Iris pigment epithelial cell (primary cell): Measurements from ENCODE around the gene MX1.

Experiments used
- DNase-seq: peaks from one replicate; pipeline ENCODE4 v3.0.0-alpha.2; 2011; ENCODE audit warnings: low read depth

MX1 gene

DNA sequence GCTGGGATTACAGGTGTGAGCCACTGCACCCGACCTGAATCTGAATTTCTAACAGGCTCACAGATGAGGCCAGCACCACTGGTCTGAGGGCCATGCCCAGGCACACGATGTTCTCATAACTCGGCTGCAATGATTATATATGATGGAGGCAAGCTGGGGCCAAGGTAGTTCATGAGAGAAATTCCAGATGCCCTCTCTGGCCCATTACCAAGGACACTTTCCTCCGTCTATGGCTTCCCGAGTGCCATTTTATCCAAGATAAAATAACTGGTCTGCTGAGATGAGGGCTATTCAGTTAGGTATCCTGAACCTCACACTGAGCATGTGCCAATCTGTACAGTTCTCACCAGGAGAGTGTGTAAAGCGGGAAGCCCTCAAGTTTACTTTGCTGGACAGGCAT, 65.4 kb downstream of the MX1 start:
- DNase-seq: no peak

DNA sequence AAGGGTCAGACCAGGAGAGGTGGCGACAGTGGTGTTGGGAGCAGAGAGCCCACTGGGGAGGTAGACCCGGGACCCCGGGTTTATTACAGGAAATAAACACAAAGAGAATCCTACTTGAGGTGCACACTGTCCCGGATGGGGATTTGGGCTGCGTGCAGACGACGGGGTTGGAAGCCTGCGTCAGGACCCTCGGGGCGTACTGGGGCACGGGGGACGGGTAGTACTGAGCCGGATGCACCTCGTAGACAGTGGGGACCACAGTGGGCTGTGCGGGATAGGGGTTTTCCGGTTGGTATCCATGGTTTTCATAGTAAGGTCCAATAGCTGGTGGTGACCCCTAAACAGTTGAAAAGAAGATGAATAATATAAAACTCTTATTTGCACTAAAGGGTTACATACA, 68.2 kb downstream of the MX1 start:
- no peak for DNase-seq

DNA sequence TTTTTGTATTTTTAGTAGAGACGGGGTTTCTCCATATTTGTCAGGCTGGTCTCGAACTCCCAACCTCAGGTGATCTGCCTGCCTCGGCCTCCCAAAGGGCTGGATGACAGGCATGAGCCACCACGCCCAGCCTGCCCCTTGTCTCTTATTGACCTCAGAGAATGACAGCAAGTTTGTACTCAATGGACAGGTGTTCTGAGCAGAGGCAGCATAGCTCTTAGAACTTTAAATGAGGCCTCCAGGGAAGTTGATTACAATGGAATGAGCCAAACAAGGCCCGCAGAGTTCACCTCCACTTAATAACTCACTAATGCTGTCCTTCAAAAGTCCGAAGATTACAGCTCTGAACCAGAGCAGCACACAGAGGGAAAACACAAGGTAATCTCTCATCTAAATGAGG, 71.0 kb downstream of the MX1 start:
- DNase-seq: no peak

DNA sequence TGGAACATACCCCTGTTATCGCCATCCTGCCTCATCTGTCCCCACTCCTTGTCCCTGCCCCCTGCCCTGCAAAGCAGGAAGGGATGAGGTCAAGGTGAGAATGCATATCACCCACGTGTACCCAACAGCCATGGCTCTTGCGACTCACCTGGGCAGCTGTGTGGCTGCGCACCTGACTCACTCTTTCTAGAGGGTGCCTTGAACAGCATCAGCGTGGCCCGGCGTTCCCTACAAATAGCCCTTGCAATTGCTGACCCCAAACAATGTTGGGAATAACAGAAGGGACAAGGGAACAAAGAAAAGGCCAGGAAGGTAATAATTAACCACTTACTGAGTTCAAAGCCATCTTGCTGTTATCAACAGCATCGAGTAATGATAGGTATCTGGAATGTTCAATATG, 71.7 kb downstream of the MX1 start:
- DNase-seq: no peak

DNA sequence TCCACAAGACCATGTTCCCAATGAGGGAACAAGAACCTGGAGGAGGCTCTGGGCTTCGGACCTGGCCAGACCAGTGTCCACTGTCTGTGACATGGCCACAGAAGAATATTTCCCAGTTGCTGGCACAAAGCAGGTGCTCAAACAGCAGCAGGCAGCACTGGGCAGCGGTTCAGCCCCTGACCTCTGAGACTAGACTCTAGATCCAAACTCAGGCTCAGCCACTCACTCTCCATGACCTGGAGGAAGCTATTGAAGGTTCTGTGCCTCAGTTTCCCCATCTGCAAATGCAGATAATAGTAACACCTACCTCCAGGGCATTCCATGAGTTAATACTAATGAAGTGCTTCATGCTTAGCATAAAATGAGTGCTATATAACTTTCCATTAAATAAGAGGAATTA, 73.9 kb downstream of the MX1 start:
- no peak for DNase-seq

DNA sequence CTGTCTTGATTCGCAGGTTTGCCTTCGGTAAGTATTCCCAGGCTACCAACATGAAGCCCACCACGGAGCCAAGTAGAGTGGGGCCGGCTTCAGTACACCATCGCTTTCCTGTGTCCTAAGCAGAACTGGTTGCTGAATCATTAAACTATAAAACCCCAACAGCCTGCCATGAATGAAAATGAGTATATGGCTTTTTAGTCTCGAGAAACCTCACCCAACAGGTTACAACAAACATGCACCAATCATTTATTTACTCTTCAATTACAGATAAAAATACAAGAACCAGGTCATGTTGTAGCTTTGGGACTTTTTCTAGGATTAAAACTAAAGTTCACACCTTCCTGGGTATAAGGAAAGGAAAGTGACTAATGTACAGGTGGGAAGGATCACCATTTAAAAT, 74.3 kb downstream of the MX1 start:
- DNase-seq: no peak

DNA sequence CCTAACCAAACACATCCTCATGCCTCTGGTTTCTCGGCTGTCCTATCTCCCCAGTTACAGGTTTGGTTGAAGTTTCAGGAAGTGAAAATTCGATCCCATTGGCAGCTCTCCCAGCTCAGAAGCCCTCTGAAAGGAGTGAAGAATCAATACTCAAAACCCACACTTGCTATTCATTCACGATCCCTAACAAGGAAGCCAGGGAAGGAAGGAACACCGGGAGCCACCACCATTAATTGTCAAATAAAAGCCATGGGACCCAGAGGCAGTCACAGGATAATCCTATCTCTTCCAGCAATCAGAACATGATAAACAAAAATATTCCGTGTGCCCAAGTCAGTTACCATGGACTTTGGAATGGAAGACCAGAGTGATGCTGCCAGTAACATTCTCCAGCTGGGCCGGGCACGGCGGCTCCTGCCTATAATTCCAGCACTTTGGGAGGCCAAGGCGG, 74.9 kb downstream of the MX1 start:
- DNase-seq: no peak

DNA sequence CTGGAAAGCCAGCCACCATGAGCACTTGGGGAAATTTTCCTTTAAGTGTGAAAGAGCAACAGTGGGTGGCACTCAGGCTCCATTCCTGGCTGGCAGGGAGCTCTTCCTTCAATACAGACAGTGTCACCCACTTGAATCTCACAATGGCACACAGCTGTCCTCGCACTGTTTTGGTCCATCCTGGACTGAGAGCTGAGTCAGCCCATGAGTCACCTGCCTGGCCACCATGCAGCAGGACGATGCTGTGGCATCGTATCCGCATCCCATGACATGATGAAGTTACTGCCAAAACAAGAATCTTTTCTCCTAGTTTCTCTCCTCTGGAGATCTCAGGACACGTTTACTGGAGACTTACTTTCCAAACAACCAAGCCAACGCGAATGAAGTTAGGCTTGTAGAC, 75.9 kb downstream of the MX1 start:
- DNase-seq: no peak

DNA sequence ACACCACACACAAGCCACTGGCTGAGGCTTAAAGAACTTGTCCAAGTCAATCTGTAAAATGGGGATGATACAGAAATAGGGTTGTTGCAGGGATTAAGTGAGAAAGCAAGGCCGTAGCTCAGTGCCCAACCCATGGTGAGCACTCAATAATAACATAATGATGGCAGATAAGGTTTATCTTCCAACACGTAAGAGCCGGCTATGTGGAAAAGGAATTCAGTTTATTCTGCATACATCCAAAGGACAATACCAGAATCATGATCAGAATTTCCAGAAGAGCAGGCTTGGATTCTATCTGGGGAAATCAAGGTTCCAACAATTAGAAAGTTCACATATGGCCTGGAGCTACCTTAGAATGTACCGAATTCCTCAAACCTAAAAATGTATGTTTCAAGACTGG, 77.3 kb downstream of the MX1 start:
- no peak for DNase-seq

DNA sequence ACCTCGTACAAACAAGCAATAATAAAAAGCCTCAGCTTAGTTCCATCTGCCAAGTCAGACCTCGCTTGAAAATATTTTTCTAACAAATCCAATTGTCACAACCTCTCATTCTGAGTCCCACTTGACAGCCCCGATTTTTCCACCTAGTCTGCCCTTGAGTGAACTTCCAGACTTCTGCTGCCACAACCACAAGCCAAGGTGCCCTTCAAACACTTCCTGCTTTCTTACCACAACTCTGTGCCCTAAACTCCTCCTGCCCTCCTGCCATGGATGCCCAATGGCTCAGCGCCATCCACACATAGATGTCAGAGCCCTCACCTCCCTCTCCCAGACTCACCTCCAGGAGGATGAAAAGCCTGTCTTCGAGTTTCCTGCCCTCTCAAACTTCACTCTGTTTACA, 78.0 kb downstream of the MX1 start:
- no peak for DNase-seq

DNA sequence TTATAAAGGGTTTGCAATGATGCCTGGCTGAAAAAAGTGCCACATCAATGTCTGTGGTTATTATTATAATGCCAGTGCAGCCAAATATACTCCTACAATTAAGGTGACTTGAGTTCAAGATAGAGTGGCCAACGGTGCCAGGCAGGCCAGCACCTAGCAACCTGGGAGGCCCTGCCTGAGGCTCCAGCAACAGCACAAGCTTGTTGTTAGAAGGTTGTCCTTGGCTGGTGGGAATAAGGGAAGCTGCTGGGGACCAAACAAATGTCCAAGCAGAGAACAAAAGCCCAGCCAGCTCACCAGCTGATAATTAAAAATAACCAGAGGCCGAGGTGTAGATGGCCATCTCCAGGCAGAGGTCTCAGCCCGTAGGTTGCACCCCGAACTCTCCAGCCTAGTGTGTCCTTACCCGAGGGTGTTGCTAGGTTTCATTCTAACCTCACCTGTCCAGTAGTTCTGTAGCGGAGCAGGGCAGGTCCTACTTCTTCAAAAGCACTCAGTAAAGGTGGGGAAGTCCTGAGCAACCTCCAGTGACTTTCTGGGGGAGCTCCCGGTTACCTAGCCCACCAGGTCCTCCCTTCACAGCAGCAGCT, 80.1 kb downstream of the MX1 start:
- no peak for DNase-seq

DNA sequence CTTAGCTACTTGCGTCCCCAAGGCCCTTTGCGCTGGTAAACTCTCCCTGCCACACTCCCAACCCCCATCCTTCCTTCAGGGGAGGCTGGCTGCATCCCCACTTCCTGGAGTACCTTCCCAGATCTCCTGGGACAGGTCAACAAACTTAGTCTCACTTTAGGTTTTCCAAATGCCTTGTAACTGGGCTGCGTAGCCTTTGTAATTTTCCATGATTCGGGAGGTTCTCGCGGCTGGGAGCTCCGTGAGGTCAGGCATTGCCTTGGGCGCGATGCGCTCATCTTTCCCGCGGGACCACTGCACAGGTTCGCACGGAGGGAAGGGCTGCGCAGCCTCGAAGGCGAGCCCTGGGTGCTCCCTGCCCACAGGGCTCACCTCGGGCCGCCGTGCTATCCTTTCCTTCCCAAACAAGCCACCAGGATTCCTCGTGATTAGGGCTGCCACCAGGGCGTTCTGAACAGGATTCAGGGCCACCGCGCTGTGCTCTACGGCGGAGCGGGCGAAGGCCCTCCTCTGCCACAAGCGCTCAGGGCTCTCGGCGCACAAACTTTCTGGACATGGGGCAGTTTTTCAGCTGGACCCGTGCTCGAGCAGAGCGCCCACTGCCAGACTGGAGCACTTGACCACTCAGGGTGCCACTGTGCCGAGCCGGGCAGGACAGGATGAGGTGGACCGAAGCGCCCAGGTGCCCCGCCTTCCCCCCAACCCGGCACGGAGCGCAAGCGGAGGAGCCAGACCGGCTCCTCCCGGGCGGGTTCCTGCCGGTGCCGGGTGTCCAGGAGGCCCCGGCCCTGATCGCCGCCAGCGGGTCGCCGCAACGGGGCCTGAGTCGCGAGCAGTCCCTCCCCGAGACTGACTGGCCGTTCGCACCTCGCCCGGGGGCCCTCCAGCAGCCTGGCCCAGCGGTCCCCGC, 80.8 kb downstream of the MX1 start:
- no peak for DNase-seq

DNA sequence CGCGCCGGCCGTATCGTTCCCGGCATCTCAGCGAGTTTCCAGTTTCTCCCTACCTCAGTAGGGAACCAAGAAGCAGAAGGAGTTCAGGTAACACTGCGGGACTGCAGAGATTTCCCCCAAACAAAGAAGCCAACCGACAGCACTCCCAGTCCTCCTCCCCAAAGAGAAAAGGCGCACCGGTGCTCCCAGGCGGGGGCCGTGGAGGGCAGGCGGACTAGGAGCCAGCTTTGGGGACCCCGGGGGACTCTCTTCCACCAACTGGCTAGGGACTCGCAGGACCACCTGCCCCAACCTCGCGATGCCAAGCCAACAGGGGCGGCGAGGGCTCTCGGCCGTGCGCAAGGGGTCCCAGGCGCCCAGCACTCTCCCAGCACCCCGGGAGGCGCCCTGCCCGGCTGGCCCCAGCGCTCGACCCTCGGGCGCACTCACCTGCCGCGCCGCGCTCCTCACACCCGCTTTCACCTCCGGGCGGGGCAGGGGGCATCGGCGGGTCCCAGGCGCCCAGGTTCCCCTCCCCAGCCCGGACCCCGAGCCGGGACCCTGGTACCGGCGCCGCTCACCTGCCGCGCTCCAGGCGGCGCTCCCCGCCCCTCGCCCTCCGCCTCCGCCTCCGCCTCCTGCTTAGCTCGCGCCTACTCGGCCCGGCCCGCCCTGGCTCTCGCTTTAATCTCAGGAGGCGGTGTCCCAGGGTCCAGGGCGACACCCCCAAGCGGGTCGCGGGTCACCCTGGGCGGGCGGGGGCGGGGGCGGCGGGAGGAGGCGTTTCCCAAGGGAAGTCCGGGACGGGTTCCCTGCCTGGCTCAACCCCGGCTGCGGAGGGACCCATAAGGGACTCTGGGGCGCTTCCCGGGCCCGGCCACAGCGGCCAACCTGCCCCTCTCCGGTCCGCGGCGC, 81.7 kb downstream of the MX1 start, which contains the start of gene TMPRSS2:
TMPRSS2 (minus strand) TSS at position 638 of the 894 bp plus-strand sequence. CDS start 10,025 bp downstream, outside the sequence.
- no peak for DNase-seq

DNA sequence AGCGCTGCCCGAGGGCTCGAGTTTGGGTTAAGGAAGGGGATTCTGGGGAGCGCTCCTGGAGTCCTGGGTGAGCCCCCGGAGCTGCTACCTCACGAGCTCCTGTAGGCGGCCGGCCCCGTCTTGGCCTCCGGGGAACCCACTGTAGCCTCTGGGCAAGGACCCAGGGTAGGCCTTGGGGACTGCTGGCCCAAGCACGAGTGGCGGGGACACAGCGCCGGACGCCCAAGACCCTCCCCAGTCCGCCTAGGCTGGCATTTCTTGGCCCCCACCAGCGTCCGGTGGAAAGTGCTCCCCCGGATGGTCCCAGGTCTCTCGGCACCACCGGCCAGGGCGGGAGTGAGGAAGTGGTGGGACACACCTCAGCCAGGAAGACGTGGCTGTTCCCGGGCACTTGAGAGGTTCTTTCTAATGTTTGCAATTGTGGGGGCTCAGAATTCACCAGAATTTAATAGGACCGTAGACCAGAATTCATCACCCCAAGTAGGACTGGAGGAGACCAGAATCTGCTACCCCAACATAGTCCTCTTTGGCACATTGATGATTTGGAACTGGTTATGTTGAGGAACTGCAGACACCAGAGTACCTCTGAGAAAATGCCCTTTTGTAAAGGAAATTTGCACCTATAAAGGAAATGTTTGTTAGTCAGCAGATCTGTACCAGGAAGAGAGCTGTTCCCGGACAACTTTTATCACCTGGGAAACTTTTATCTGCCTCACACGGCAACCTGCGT, 82.5 kb downstream of the MX1 start:
- DNase-seq: no peak
